ENCODE results near the gene HAGH. TPM values are rescaled to one million over a fixed set of nuclear protein-coding genes. Genes with fewer than 3 reads are reported as not detected.

HAGH gene
- total and polyA plus RNA-seq, 12 donors, result 115 to 179 (median 161) TPM

GRCh38 chr16:1776991-1777374, 49.6 kb downstream of the HAGH start:
- ATAC-seq, result no peak
- peaks cover 0 to 63% (median 15%) of the 10 kb centered on the region in 9 donors for H3K36me3 ChIP-seq

GRCh38 chr16:1776672-1776955, 50.0 kb downstream of the HAGH start:
- Histone ChIP-seq H3K4me1 (peaks cover 27 to 54% (median 39%) of the 10 kb centered on the region in 9 donors), H3K27ac (no peak overlapping the region), H3K9me3 (no peaks in the 10 kb centered on the region), H3K27me3 (no peaks in the 10 kb centered on the region), H3K36me3 (peaks cover 0 to 63% (median 15%) of the 10 kb centered on the region in 9 donors), H3K4me3 (no peak overlapping the region)
- DNase-seq, result no peak
- TF ChIP-seq, protein P1, sequence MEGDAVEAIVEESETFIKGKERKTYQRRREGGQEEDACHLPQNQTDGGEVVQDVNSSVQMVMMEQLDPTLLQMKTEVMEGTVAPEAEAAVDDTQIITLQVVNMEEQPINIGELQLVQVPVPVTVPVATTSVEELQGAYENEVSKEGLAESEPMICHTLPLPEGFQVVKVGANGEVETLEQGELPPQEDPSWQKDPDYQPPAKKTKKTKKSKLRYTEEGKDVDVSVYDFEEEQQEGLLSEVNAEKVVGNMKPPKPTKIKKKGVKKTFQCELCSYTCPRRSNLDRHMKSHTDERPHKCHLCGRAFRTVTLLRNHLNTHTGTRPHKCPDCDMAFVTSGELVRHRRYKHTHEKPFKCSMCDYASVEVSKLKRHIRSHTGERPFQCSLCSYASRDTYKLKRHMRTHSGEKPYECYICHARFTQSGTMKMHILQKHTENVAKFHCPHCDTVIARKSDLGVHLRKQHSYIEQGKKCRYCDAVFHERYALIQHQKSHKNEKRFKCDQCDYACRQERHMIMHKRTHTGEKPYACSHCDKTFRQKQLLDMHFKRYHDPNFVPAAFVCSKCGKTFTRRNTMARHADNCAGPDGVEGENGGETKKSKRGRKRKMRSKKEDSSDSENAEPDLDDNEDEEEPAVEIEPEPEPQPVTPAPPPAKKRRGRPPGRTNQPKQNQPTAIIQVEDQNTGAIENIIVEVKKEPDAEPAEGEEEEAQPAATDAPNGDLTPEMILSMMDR (IDR thresholded peaks at IDR 0.05), result no peak
- 79 to 85% methylated on average over 13 of the region's 13 CpGs for WGBS, 2 donors
- ATAC-seq, result no peak
- intact Hi-C loops (cut with DNase I), result loop anchor here in 1 of 10 donors (5.0 kb wide), 1 partner anchor 161 kb away; no protein-coding TSS in a partner anchor

More at GRCh38 chr16:1776991-1777374, 49.6 kb downstream of the HAGH start:
- no peak overlapping the region for H3K4me3 ChIP-seq
- H3K9me3 ChIP-seq, result no peaks in the 10 kb centered on the region
- DNase-seq, result no peak
- TF ChIP-seq, protein P1 (IDR thresholded peaks at IDR 0.05), result no peak
- 87 to 89% methylated on average over 18 to 22 of the region's 22 CpGs for WGBS, 2 donors
- H3K27ac ChIP-seq, result peak overlapping the region in 1 of 10 donors; percentile 5
- no peaks in the 10 kb centered on the region for H3K27me3 ChIP-seq
- peaks cover 23 to 52% (median 39%) of the 10 kb centered on the region in 9 donors for H3K4me1 ChIP-seq
- intact Hi-C loops (cut with DNase I), result loop anchor here in 1 of 10 donors (5.0 kb wide), 1 partner anchor 160 kb away; no protein-coding TSS in a partner anchor

GRCh38 chr16:1775846-1776671, 50.6 kb downstream of the HAGH start:
- intact Hi-C loops (cut with DNase I), result loop anchor here in 1 of 10 donors (5.0 kb wide), 1 partner anchor 161 kb away; no protein-coding TSS in a partner anchor
- Histone ChIP-seq H3K36me3 (peaks cover 0 to 63% (median 15%) of the 10 kb centered on the region in 9 donors), H3K9me3 (no peaks in the 10 kb centered on the region), H3K27ac (no peak overlapping the region), H3K27me3 (no peaks in the 10 kb centered on the region), H3K4me3 (no peak overlapping the region), H3K4me1 (peaks cover 23 to 49% (median 34%) of the 10 kb centered on the region in 9 donors)
- TF ChIP-seq, protein P1 (IDR thresholded peaks at IDR 0.05), result no peak
- WGBS, 2 donors, result 81% methylated on average over 28 of the region's 28 CpGs
- ATAC-seq, result no peak
- DNase-seq, result peak in 1 of 2 donors; percentile 17

DNA sequence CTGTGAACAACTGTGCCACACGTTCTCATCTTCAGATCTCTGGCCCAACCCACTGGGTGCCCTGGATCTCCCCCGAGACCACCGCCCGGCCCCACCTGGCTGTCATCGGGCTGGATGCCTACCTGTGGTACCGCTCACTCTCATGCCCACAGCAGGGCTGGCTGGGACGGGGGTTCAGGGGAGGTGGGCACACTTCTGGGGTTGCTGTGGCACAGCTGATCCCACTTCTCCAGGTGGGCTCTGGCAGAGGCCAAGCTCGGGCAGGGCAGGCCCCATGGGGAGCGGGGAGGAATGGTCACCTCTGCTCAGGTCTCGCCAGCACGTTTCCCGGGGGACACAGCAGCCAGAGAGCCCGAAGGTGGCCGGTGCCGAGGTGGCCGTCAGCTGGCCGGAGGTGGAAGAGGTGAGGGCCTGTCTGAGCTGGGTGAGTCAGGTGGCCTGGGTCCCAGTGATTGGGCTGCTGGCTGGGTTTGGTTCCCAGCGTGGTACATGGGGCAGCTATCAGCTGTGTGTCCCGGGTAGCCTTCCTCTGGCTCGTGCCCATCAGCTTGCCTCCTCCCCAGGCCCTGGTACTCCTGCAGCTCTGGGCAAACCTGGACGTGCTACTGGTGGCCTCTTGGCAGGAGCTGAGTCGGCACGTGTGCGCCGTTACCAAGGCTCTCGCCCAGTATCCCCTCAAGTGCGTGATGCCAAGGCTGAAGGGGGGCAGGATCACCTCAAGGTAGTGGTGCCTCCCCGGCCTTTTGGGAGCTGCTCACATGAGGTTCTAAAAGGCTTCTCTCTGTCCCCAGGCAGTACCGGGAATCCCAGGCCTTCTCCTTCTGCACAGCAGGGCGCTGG, 51.4 kb downstream of the HAGH start:
- H3K27ac ChIP-seq, result no peak overlapping the region
- peak in 1 of 2 donors; percentile 17 for DNase-seq
- peaks cover 0 to 55% (median 15%) of the 10 kb centered on the region in 9 donors for H3K36me3 ChIP-seq

More for the DNA sequence above, 51.4 kb downstream of the HAGH start:
- H3K4me3 ChIP-seq, result peak overlapping the region in 1 of 10 donors; percentile 97
- TF ChIP-seq, protein P1 (IDR thresholded peaks at IDR 0.05), result no peak
- H3K4me1 ChIP-seq, result peaks cover 25 to 47% (median 37%) of the 10 kb centered on the region in 9 donors
- ATAC-seq, result no peak
- no peaks in the 10 kb centered on the region for H3K27me3 ChIP-seq
- WGBS, 2 donors, result 89 to 95% methylated on average over 30 of the region's 30 CpGs
- H3K9me3 ChIP-seq, result no peaks in the 10 kb centered on the region
- intact Hi-C loops (cut with DNase I), result loop anchor here in 1 of 10 donors (5.0 kb wide), 1 partner anchor 162 kb away; no protein-coding TSS in a partner anchor
